ENCODE data around the gene ATP10A.

- no peak for TF ChIP-seq ARNTL (CRISPR knock-in tag; IDR thresholded peaks at IDR 0.05; ENCODE audit: borderline replicate concordance, low read depth)
- no peak for TF ChIP-seq ZFP3 (CRISPR knock-in tag; IDR thresholded peaks at IDR 0.05)
- no peak for TF ChIP-seq BACH2 (CRISPR knock-in tag; IDR thresholded peaks at IDR 0.05; ENCODE audit: borderline replicate concordance)
- TF ChIP-seq POU6F1 (CRISPR knock-in tag; IDR thresholded peaks at IDR 0.05; ENCODE audit: borderline replicate concordance, low read depth): no peak
- TF ChIP-seq ZFP30 (CRISPR knock-in tag; IDR thresholded peaks at IDR 0.05): no peak
- no peak for TF ChIP-seq ZNF8 (CRISPR knock-in tag; IDR thresholded peaks at IDR 0.05)
- TF ChIP-seq PATZ1 (CRISPR knock-in tag; IDR thresholded peaks at IDR 0.05; ENCODE audit: borderline replicate concordance): no peak
- no peak for TF ChIP-seq ZC3H10 (CRISPR knock-in tag; IDR thresholded peaks at IDR 0.05)
- no peak for TF ChIP-seq CREB5 (CRISPR knock-in tag; IDR thresholded peaks at IDR 0.05; ENCODE audit: low read depth)
- TF ChIP-seq TSHZ2 (CRISPR knock-in tag; IDR thresholded peaks at IDR 0.05): no peak
Observed at GRCh38 chr15:25852027-25852426, 11.1 kb downstream of the ATP10A start.
